Calu3 (cell line): ENCODE results near the gene TPSG1. TPM values are rescaled to one million over a fixed set of nuclear protein-coding genes. Genes with fewer than 3 reads are reported as not detected.

Source experiments
- BruUV-seq: library from RNA; stranded (reverse); fragments of 400-500 nt; replicated peaks from 2 replicates; lab custom pipeline; 2021; lab: Mats Ljungman, UMichigan
- CTCF ChIA-PET: fragments of 300-600 bp; sonication (Branson Sonifier 250); formaldehyde crosslinking; loops from one replicate; lab custom pipeline; 2022; ENCODE audit warnings: antibody characterized with exemption; lab: Charles Lee
- DNase-seq: peaks from one replicate; pipeline ENCODE4 v3.0.0; 2022
- H3K27ac Mint-ChIP-seq: one replicate; pipeline ENCODE4 v1.8.0; 2022; ENCODE audit warnings: mixed read lengths; ENCODE audit not compliant: unreplicated experiment
- H3K27me3 Mint-ChIP-seq: one replicate; pipeline ENCODE4 v1.8.0; 2022; ENCODE audit warnings: mixed read lengths; ENCODE audit not compliant: unreplicated experiment
- H3K36me3 Mint-ChIP-seq: one replicate; pipeline ENCODE4 v1.8.0; 2022; ENCODE audit warnings: mild to moderate bottlenecking, moderate library complexity, mixed read lengths; ENCODE audit not compliant: insufficient read depth, unreplicated experiment
- H3K4me1 Mint-ChIP-seq: one replicate; pipeline ENCODE4 v1.8.0; 2022; ENCODE audit warnings: mild to moderate bottlenecking, low read depth, mixed read lengths; ENCODE audit not compliant: unreplicated experiment
- H3K4me3 Mint-ChIP-seq: one replicate; pipeline ENCODE4 v1.8.0; 2022; ENCODE audit warnings: mild to moderate bottlenecking, low read depth, moderate library complexity, mixed read lengths; ENCODE audit not compliant: unreplicated experiment
- H3K9me3 Mint-ChIP-seq: one replicate; pipeline ENCODE4 v1.8.0; 2022; ENCODE audit warnings: low read depth, mixed read lengths; ENCODE audit not compliant: unreplicated experiment
- CTCF ChIP-seq: fragments of 200-600 bp; IDR thresholded peaks from one replicate; pipeline ENCODE4 v1.8.0; 2022; ENCODE audit warnings: antibody characterized with exemption; ENCODE audit not compliant: unreplicated experiment
- intact Hi-C: fragments of 100-400 bp; cut with micrococcal nuclease; formaldehyde crosslinking; loops from one replicate; pipeline ENCODE4 v1.10.0; 2022; ENCODE audit not compliant: unreplicated experiment
- total RNA-seq: library from RNA; stranded (reverse); gene quantifications from 2 replicates; pipeline ENCODE4 v1.2.3, GENCODE V29; 2022

The TPSG1 gene
- total RNA-seq, 1 experiment from 2014 or later, result not detected

GRCh38 chr16:1172651-1173050 lies 52.4 kb downstream of the TPSG1 start:
- no peaks in the 10 kb centered on the region for H3K36me3 Mint-ChIP-seq
- H3K4me3 Mint-ChIP-seq, result no peak overlapping the region
- no TSS peak for BruUV-seq
- H3K27me3 Mint-ChIP-seq, result peaks cover 87% of the 10 kb centered on the region
- H3K4me1 Mint-ChIP-seq, result peaks cover 8% of the 10 kb centered on the region
- DNase-seq, result no peak
- no peaks in the 10 kb centered on the region for H3K9me3 Mint-ChIP-seq
- H3K27ac Mint-ChIP-seq, result no peak overlapping the region
- intact Hi-C loops, result no loop called here
- no peak for TF ChIP-seq CTCF
- CTCF ChIA-PET, result interaction anchor here (0.5 kb wide), 1 partner anchor 62 kb away, joined by 3 read pairs; no protein-coding TSS in a partner anchor

DNA sequence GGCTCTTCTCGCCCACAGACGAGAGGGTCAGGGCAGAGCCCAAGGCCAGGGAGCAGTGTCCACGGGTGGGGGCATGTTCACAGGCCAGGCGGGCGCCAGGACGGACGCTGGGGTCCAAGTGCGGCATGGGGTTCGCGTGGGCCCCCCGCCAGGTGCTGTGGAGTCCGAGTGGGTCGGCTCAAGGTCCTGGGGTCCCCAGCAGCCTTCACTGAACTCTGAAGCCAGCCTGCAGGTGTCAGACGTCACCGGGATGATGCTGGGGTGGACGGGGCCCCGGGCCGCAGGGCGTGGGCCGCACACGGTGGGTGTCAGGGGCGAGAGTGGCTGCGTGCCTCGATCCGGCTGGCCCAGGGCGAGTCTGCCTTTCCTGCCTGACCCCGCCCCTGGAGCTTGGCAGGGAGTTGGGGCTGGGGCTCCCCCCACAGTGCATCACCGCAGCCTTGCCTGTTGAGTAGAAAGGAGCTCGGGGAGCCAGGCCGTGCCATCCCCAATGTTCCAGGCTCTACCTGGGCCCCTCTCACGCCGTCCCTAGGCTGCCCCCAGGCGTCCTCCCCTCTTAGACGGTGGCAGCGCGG lies 53.1 kb downstream of the TPSG1 start:
- Mint-ChIP-seq H3K27ac (no peak overlapping the region), H3K36me3 (no peaks in the 10 kb centered on the region), H3K9me3 (no peaks in the 10 kb centered on the region), H3K27me3 (peaks cover 87% of the 10 kb centered on the region), H3K4me3 (no peak overlapping the region), H3K4me1 (peaks cover 8% of the 10 kb centered on the region)
- CTCF ChIA-PET, result no interaction called here
- DNase-seq, result no peak
- TF ChIP-seq CTCF, result no peak
- no TSS peak for BruUV-seq
- intact Hi-C loops, result no loop called here

Other genes starting within 250 kb of the TPSG1 start
- 0.92 and 1.2 TPM in 2 replicates for gene SOX8, start 243.5 kb downstream of the TPSG1 start, total RNA-seq
- gene SSTR5, start 152.5 kb downstream of the TPSG1 start, total RNA-seq, result not detected in 2 replicates
- not detected in 2 replicates for gene C1QTNF8, start 129.0 kb downstream of the TPSG1 start, total RNA-seq
- 0.05 TPM in 1 of 2 replicates, not detected in the other for gene CACNA1H, start 72.2 kb downstream of the TPSG1 start, total RNA-seq
- not detected in 2 replicates for gene TPSB2, start 4.9 kb upstream of the TPSG1 start, total RNA-seq
- not detected in 2 replicates for gene TPSAB1, start 15.4 kb upstream of the TPSG1 start, total RNA-seq
- not detected in 2 replicates for gene TPSD1, start 30.8 kb upstream of the TPSG1 start, total RNA-seq
- 261 and 271 TPM in 2 replicates for gene UBE2I, start 84.4 kb upstream of the TPSG1 start, total RNA-seq
- 2.4 and 7.0 TPM in 2 replicates for gene BAIAP3, start 108.4 kb upstream of the TPSG1 start, total RNA-seq
- gene TSR3, start 126.6 kb upstream of the TPSG1 start, total RNA-seq, result 59.4 and 72.4 TPM in 2 replicates
- 63.9 and 80.2 TPM in 2 replicates for gene GNPTG, start 126.7 kb upstream of the TPSG1 start, total RNA-seq
- gene UNKL, start 189.4 kb upstream of the TPSG1 start, total RNA-seq, result 35.5 TPM in 2 replicates
- gene UQCC4, start 195.5 kb upstream of the TPSG1 start, total RNA-seq, result 16.6 and 23.4 TPM in 2 replicates
- not detected in 2 replicates for gene PERCC1, start 205.8 kb upstream of the TPSG1 start, total RNA-seq
- 3.2 and 6.1 TPM in 2 replicates for gene CCDC154, start 219.3 kb upstream of the TPSG1 start, total RNA-seq
- gene CLCN7, start 249.8 kb upstream of the TPSG1 start, total RNA-seq, result 117 and 122 TPM in 2 replicates